Measurements from ENCODE around the gene VEPH1. TPM values are rescaled to one million over a fixed set of nuclear protein-coding genes. Genes with fewer than 3 reads are reported as not detected.

The VEPH1 gene
- total and polyA plus RNA-seq, 2 experiments from 2014 or later: 36.8 to 44.0 TPM

DNA sequence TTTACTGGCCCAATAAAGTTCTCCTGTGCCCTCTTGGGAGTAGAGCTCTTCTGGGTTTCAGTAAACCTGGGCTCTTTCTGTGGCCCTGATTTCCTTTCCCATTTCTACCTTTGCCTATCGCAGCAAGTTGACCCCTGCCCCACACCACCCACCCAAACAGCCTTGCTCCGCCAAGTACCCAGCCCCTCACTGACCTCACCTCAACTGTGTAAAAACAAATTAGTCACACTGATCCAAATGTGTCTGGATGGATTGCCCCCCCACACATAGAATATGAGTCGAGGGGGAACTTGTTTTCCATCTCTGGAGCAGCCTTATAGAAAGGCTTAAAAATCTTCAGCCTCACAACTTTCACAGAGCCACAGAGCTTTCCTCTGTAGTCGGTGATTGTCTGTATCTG is 28.6 kb upstream of the VEPH1 start:
- Histone ChIP-seq H4K20me1 (ENCODE audit: insufficient read depth) (no peaks in the 10 kb centered on the region), H3K9me3 (ENCODE audit: low read depth) (no peaks in the 10 kb centered on the region), H3K27ac (peak overlapping the region; percentile 83), H3K36me3 (ENCODE audit: low read depth) (no peaks in the 10 kb centered on the region), H3K9ac (peak overlapping the region; percentile 80), H3K4me3 (peak overlapping the region; percentile 70), H3K4me1 (ENCODE audit: insufficient read depth) (peaks cover 70% of the 10 kb centered on the region), H3K4me2 (ENCODE audit: unreplicated experiment) (peak overlapping the region; percentile 96), H3K27me3 (replicated peaks; ENCODE audit: insufficient read depth) (no peaks in the 10 kb centered on the region), H3K9me2 (ENCODE audit: insufficient read depth) (no peaks in the 10 kb centered on the region), H2AFZ (peak overlapping the region; percentile 85), H3K79me2 (ENCODE audit: insufficient read depth) (peaks cover 29% of the 10 kb centered on the region), H3F3A (ENCODE audit: insufficient read depth) (peaks cover 67% of the 10 kb centered on the region)
- TF ChIP-seq EZH2 (IDR thresholded peaks at IDR 0.05; ENCODE audit: insufficient read depth, poor library complexity, severe bottlenecking) (no peak), EZH2phosphoT487 (IDR thresholded peaks at IDR 0.05; ENCODE audit: insufficient read depth, low read depth) (no peak)
- WGBS, 2 experiments (ENCODE audit: low coverage in 1 of 2, low lambda C conversion rate in 2 of 2, missing lambda C conversion rate in 2 of 2): 59 to 67% methylated on average over 4 of the region's 4 CpGs
- in situ Hi-C loops (cut with MboI): no loop called here
- peak; percentile 37 for DNase-seq

DNA sequence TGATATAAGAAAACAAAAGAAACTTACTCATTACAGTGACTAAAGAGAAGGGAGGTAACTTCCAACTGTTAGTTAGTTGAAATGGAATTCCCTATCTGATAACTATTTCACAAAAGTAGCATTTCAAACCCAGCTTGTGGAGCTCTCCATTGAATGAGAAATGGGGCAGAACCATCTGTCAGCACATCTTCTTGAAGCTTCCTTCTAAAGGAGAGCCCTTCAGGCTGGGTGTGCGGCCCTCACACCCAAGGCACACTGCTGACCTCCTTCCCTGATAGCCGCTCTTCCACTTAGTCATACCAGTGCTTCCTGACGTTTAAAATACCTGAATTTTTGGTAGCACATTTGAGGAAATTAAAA is 28.1 kb upstream of the VEPH1 start:
- H3K9me2 ChIP-seq (ENCODE audit: insufficient read depth): no peaks in the 10 kb centered on the region
- no peaks in the 10 kb centered on the region for H3K9me3 ChIP-seq (ENCODE audit: low read depth)
- H3K4me1 ChIP-seq (ENCODE audit: insufficient read depth): peaks cover 74% of the 10 kb centered on the region
- peak overlapping the region; percentile 70 for H3K4me3 ChIP-seq
- peak; percentile 71 for DNase-seq
- no peaks in the 10 kb centered on the region for H3K27me3 ChIP-seq (replicated peaks; ENCODE audit: insufficient read depth)
- H3K27ac ChIP-seq: peak overlapping the region; percentile 83
- H4K20me1 ChIP-seq (ENCODE audit: insufficient read depth): no peaks in the 10 kb centered on the region
- peaks cover 72% of the 10 kb centered on the region for H3F3A ChIP-seq (ENCODE audit: insufficient read depth)
- H2AFZ ChIP-seq: peak overlapping the region; percentile 85
- peaks cover 33% of the 10 kb centered on the region for H3K79me2 ChIP-seq (ENCODE audit: insufficient read depth)
- peak overlapping the region; percentile 96 for H3K4me2 ChIP-seq (ENCODE audit: unreplicated experiment)
- no peak for TF ChIP-seq EZH2 (IDR thresholded peaks at IDR 0.05; ENCODE audit: insufficient read depth, poor library complexity, severe bottlenecking)
- no peak for TF ChIP-seq EZH2phosphoT487 (IDR thresholded peaks at IDR 0.05; ENCODE audit: insufficient read depth, low read depth)
- WGBS, 2 experiments (ENCODE audit: low coverage in 1 of 2, low lambda C conversion rate in 2 of 2, missing lambda C conversion rate in 2 of 2): 53 to 63% methylated on average over 3 of the region's 3 CpGs
- H3K36me3 ChIP-seq (ENCODE audit: low read depth): no peaks in the 10 kb centered on the region
- in situ Hi-C loops (cut with MboI): no loop called here
- peak overlapping the region; percentile 80 for H3K9ac ChIP-seq

DNA sequence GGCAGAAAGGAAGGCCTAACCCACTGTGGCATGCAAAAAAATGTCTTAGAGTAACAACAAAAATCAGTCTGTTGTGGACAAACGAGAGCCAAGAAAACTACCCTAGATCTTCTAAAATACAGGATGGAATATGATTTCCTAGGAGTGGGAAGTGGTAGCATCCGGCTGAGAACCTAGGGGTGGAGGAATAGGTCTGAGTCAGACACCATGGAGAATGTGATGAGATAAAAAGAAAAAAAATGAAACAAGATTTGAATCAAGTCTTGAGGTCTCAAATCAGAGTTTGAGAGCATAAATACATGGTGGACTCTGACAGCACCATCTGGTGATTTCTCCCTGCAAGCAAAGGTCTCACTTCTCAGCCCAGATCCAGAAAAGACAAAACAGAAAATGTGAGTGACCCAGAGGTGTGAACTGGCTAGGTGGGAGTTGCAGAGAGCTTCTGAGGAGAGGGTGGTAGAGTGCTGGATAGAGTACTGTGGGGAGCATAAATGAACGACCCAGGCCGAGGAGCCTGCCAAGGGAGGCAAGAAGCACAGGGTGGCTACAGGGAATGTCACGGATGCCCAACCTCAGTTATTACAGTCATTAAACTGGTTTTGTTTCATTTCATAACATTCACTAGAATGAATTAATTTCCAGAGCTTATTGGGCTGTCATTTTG is 27.6 kb upstream of the VEPH1 start:
- in situ Hi-C loops (cut with MboI): no loop called here

DNA sequence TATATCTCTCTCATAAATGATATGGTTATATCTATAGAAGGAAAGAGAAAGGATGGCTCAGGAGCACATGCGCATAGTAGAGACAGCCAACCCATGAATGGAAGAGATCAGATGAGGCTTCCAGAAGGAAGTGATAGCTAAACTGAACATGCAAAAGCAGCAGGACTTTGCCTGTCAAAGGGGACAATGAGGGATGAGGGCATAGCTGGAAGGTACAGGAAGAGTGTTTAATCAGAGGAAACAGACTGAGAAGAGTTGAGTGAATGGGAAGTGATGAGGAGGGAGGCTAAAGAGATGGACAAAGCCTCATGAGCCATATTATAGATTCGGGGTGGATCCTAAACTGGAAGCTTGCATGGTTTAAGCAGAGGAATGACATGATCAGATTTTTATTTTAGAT is 26.5 kb upstream of the VEPH1 start:
- H3K27ac ChIP-seq: no peak overlapping the region
- no peak overlapping the region for H3K4me2 ChIP-seq (ENCODE audit: unreplicated experiment)
- H3K79me2 ChIP-seq (ENCODE audit: insufficient read depth): peaks cover 49% of the 10 kb centered on the region

More for the DNA sequence above, 27.6 kb upstream of the VEPH1 start:
- Histone ChIP-seq H3K9me2 (ENCODE audit: insufficient read depth) (no peaks in the 10 kb centered on the region), H3K9me3 (ENCODE audit: low read depth) (no peaks in the 10 kb centered on the region), H4K20me1 (ENCODE audit: insufficient read depth) (no peaks in the 10 kb centered on the region), H2AFZ (peak overlapping the region; percentile 85; the same call in 1 of the 2 replicates), H3F3A (ENCODE audit: insufficient read depth) (peaks cover 75% of the 10 kb centered on the region), H3K27me3 (replicated peaks; ENCODE audit: insufficient read depth) (no peaks in the 10 kb centered on the region), H3K79me2 (ENCODE audit: insufficient read depth) (peaks cover 39% of the 10 kb centered on the region), H3K36me3 (ENCODE audit: low read depth) (no peaks in the 10 kb centered on the region), H3K4me3 (peak overlapping the region; percentile 70), H3K9ac (peak overlapping the region; percentile 80), H3K27ac (peak overlapping the region; percentile 83), H3K4me1 (ENCODE audit: insufficient read depth) (peaks cover 74% of the 10 kb centered on the region), H3K4me2 (ENCODE audit: unreplicated experiment) (peak overlapping the region; percentile 96)
- no peak for TF ChIP-seq EZH2phosphoT487 (IDR thresholded peaks at IDR 0.05; ENCODE audit: insufficient read depth, low read depth)
- TF ChIP-seq EZH2 (IDR thresholded peaks at IDR 0.05; ENCODE audit: insufficient read depth, poor library complexity, severe bottlenecking): no peak
- peak; percentile 64 for DNase-seq
- 57 to 60% methylated on average over 5 of the region's 5 CpGs for WGBS, 2 experiments (ENCODE audit: low coverage in 1 of 2, low lambda C conversion rate in 2 of 2, missing lambda C conversion rate in 2 of 2)

More for the DNA sequence above, 26.5 kb upstream of the VEPH1 start:
- Histone ChIP-seq H2AFZ (no peak overlapping the region), H3K9ac (no peak overlapping the region), H3K27me3 (replicated peaks; ENCODE audit: insufficient read depth) (no peaks in the 10 kb centered on the region), H3K4me3 (no peak overlapping the region), H3K4me1 (ENCODE audit: insufficient read depth) (peaks cover 74% of the 10 kb centered on the region), H3K36me3 (ENCODE audit: low read depth) (no peaks in the 10 kb centered on the region), H4K20me1 (ENCODE audit: insufficient read depth) (no peaks in the 10 kb centered on the region), H3K9me3 (ENCODE audit: low read depth) (no peaks in the 10 kb centered on the region), H3F3A (ENCODE audit: insufficient read depth) (peaks cover 75% of the 10 kb centered on the region), H3K9me2 (ENCODE audit: insufficient read depth) (no peaks in the 10 kb centered on the region)
- in situ Hi-C loops (cut with MboI): no loop called here
- no peak for DNase-seq
- 97 to 100% methylated on average over 2 of the region's 2 CpGs for WGBS, 2 experiments (ENCODE audit: low coverage in 1 of 2, low lambda C conversion rate in 2 of 2, missing lambda C conversion rate in 2 of 2)
- TF ChIP-seq EZH2phosphoT487 (IDR thresholded peaks at IDR 0.05; ENCODE audit: insufficient read depth, low read depth) (no peak), EZH2 (IDR thresholded peaks at IDR 0.05; ENCODE audit: insufficient read depth, poor library complexity, severe bottlenecking) (no peak)

All from GM23248 (cell line).